Epithelial cell of proximal tubule (primary cell): ENCODE measurements around the gene RUFY1. TPM values are rescaled to one million over a fixed set of nuclear protein-coding genes. Genes with fewer than 3 reads are reported as not detected.

ENCODE experiments used
- DNase-seq: peaks from one replicate; pipeline ENCODE4 v3.0.0-alpha.2; 2011; ENCODE audit warnings: low read depth
- H3K4me3 ChIP-seq: 2 replicates; pipeline ENCODE4 v1.5.1; 2011; ENCODE audit warnings: low read depth, mild to moderate bottlenecking, low read length
- total RNA-seq: library from RNA; depleted of rRNA; stranded (reverse); fragments of >200 nt; gene quantifications from 2 replicates; pipeline ENCODE4 v1.2.3, GENCODE V29; 2015
- TF ChIP-seq, protein P1 (sequence below): conservative IDR thresholded peaks from 2 replicates; pipeline ENCODE4 v1.5.1; 2012; ENCODE audit warnings: low read depth, mild to moderate bottlenecking, low read length

RUFY1 gene
- total RNA-seq, 1 donor from 2014 or later, result 25.1 TPM

DNA sequence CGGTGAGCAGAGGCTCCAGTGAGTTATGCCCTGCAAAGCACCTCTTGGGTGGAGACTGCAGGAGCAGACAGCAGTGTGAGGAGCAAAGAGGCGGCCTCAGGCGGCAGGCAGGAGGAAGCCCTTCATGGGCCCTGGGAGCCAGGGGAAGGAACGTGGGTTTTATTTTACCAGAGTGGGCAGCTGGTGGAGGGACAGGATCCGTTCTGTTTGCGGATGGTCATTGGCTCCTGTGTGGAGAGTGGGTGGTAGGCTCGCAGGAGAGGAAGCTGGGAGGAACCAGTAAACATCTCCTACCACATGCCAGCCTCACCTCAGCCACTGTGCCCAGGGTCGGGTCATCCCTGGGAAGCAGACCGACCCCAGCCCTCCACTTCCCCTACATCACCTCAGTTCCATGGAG is 48.7 kb downstream of the RUFY1 start:
- TF ChIP-seq, protein P1, sequence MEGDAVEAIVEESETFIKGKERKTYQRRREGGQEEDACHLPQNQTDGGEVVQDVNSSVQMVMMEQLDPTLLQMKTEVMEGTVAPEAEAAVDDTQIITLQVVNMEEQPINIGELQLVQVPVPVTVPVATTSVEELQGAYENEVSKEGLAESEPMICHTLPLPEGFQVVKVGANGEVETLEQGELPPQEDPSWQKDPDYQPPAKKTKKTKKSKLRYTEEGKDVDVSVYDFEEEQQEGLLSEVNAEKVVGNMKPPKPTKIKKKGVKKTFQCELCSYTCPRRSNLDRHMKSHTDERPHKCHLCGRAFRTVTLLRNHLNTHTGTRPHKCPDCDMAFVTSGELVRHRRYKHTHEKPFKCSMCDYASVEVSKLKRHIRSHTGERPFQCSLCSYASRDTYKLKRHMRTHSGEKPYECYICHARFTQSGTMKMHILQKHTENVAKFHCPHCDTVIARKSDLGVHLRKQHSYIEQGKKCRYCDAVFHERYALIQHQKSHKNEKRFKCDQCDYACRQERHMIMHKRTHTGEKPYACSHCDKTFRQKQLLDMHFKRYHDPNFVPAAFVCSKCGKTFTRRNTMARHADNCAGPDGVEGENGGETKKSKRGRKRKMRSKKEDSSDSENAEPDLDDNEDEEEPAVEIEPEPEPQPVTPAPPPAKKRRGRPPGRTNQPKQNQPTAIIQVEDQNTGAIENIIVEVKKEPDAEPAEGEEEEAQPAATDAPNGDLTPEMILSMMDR, result no peak
- DNase-seq, result no peak
- H3K4me3 ChIP-seq, result no peak overlapping the region

DNA sequence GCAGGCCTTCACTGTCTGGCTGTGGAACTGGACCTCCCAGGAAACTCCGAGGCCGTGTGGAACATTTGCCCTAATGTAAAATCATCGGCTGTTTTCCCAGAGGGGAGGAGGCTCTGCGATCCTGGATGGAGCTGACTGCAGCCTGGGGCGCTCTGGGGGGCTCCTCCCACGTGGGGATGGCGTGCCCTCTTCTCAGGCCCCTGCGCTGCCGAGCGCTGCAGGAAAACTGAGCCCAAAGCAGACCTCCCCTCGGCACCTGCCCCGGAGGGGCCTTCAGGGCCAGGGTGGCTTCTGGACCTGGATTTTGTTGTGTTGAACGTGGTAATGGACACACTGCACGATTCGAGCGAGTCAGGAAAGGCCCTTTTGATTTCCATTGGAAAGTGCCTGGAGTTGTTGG is 49.2 kb downstream of the RUFY1 start:
- H3K4me3 ChIP-seq, result no peak overlapping the region
- TF ChIP-seq, protein P1, result no peak
- DNase-seq, result no peak

DNA sequence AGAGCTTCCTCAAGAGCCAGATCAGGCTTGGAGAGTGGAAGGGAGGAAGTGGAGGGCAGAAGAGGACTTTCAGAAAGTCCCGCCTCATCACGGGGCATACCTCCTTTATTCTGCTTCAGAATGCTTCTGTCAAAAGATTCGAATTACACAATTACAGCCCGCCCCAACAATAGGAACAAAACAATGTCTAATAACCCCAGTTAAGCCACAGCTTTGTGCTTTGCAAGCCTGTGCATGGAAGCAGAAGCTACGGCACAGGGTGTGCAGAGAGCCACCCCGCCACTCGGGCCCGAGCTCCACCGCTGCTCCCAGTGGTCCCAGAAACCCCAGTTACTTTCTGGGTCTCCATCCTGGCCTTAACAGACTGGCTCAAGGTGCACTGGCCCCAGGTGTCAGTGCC is 49.6 kb downstream of the RUFY1 start:
- H3K4me3 ChIP-seq, result no peak overlapping the region
- TF ChIP-seq, protein P1, result no peak
- no peak for DNase-seq

DNA sequence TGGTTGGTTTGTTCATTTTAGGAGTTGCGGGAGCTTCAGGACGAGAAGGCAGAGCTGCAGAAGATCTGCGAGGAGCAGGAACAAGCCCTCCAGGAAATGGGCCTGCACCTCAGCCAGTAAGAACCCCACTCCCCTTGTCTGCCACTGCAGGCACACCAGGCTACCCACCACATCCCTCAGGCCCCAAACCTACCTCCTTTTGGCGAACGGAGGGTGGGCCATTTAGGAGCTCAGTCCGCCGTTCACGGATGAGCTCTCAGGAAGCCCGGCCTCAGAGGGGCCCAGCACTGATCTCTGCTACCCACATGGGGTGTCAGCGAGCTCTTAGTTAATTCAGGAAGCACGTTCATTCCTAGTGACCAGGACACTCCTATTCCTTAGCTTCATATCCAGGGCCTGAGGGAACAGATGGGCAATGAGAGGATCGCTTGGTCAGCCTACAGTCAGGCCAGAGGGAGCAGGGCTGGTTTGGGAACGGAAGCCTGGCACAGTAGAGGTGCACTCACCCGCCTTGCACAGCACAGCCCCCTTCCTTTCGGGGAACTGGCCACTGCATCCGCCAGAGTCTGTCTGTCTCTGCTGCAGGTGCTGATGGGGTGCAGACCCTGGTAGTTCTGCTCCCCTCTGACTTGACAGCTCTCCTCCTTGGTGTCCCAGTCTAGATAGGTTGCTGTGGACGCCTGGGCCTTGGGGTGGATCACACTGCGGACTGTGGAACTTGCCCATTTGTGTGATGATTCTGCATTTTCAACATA is 51.7 kb downstream of the RUFY1 start:
- DNase-seq, result no peak
- TF ChIP-seq, protein P1, result no peak
- no peak overlapping the region for H3K4me3 ChIP-seq

DNA sequence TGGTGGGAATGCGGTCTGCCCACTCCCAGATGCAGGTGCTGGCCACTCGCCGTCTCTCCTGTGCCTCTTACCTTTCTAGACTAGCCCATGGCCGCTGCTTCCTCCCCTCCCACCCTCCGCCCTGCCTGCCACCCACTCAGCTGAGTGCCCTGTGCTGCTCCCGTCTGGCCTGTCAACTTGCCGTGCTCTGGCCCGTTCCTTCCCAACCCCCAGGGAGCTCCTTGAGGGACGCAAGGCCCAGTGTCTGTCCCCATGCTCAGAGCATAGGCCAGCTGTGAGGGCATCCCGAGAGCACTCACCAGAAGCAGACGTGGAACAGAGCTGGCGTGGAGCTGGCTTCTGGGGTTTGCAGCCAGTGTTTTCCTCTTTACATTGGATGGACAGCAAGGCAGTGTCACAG is 53.0 kb downstream of the RUFY1 start:
- DNase-seq, result no peak
- H3K4me3 ChIP-seq, result no peak overlapping the region
- TF ChIP-seq, protein P1, result no peak

DNA sequence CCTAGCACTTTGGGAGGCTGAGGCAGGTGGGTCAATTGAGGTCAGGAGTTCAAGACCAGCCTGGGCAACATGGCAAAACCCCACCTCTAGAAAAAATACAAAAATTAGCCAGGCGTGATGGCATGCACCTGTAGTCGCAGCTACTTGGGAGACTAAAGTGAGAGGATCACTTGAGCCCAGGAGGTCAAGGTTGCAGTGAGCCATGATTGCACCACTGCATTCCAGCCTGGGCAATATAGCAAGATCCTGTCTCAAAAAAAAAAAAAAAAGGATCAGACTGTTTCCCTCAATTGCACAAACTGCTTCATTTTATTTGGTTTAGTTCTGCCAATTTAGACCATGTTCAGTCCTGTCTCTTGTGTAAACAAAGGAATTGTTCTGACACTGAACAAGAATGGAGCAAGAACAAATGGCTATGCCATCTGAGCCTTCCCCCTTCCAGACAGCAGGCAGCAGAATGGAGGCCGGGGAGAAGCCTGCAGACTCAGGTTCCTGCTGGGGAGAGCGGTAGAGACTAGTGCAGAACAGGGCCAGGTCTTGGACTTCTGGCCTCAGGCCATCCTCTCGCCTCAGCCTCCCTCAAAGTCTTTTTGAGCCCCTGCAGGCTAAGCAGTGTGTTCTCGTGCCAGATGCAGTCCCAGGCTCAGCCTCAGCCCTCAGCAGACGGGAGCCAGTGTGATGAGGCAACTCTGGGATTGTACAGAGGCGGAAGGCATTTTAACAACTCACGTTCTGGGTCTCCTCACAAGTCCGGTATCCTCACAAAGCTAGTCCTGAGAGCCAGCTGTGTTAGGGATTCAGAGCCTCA is 54.9 kb downstream of the RUFY1 start:
- TF ChIP-seq, protein P1, result no peak
- no peak for DNase-seq
- H3K4me3 ChIP-seq, result no peak overlapping the region
